GM12878 (cell line): Measurements from ENCODE around the gene STK4. TPM values are rescaled to one million over a fixed set of nuclear protein-coding genes. Genes with fewer than 3 reads are reported as not detected.

Experiments
- ATAC-seq: fragments of 200-7000 bp; cut with Tn5 transposase; 3 replicates; pipeline ENCODE4 v1.9.1; 2020; ENCODE audit warnings: mild to moderate bottlenecking, moderate library complexity
- BruUV-seq: library from RNA; stranded (reverse); fragments of 400-500 nt; replicated peaks from 2 replicates; lab custom pipeline; 2021; lab: Mats Ljungman, UMichigan
- CTCF ChIA-PET: fragments of 300-600 bp; sonication (Branson Sonifier 250); formaldehyde crosslinking; extraction: SDS; loops from one replicate; lab custom pipeline; 2021; ENCODE audit warnings: inconsistent platforms; lab: Yijun Ruan, JAX
- POLR2A ChIA-PET: fragments of 350-600 bp; formaldehyde crosslinking; extraction: SDS; loops from one replicate; lab custom pipeline; 2021; ENCODE audit warnings: inconsistent platforms; lab: Charles Lee
- RAD21 ChIA-PET: fragments of 300-600 bp; sonication (Branson Sonifier 250); formaldehyde crosslinking; loops from one replicate; lab custom pipeline; 2023; ENCODE audit warnings: antibody characterized with exemption; ENCODE audit not compliant: unreplicated experiment; lab: Charles Lee
- SMC1A ChIA-PET: fragments of 300-600 bp; sonication (Branson Sonifier 250); formaldehyde crosslinking; loops from one replicate; lab custom pipeline; 2023; ENCODE audit not compliant: unreplicated experiment, uncharacterized antibody; lab: Charles Lee
- DNase-seq: peaks from one replicate; pipeline ENCODE4 v3.0.0-alpha.2; 2011; ENCODE audit warnings: low read depth, low spot score
- FAIRE-seq: peaks from 3 replicates; lab custom pipeline; 2011; peaks lifted over from hg19 to GRCh38; lab: Jason Lieb, UNC
- H2AFZ ChIP-seq: 2 replicates; pipeline ENCODE4 v1.6.0; 2011; ENCODE audit warnings: low read depth, low read length, control low read depth; ENCODE audit not compliant: control insufficient read depth
- H3K27ac ChIP-seq: 2 replicates; pipeline ENCODE4 v1.5.1; 2011; ENCODE audit warnings: control low read depth; ENCODE audit not compliant: control insufficient read depth, insufficient read depth
- H3K27me3 ChIP-seq, 2 experiments: replicated peaks in 1 of 2; 2 replicates each; pipeline versions ENCODE4 v1.6.0 to v1.6.1; 2011; ENCODE audit warnings: low read length in 1 of 2; ENCODE audit not compliant: control insufficient read depth in 2 of 2, insufficient read depth in 2 of 2
- H3K36me3 ChIP-seq, 2 experiments: 2 replicates each; pipeline ENCODE4 v1.5.1; 2011; ENCODE audit warnings: low read length in 1 of 2; ENCODE audit not compliant: control insufficient read depth in 2 of 2, insufficient read depth in 2 of 2
- H3K4me1 ChIP-seq: 2 replicates; pipeline ENCODE4 v1.6.1; 2011; ENCODE audit warnings: mild to moderate bottlenecking, low read length, moderate library complexity, mixed read lengths; ENCODE audit not compliant: control insufficient read depth, insufficient read depth
- H3K4me2 ChIP-seq: 2 replicates; pipeline ENCODE4 v1.6.0; 2011; ENCODE audit warnings: control low read depth; ENCODE audit not compliant: control insufficient read depth, insufficient read depth
- H3K4me3 ChIP-seq: fragments of 200-600 bp; sonication (generic); 2 replicates; pipeline ENCODE4 v1.5.1; 2016
- H3K79me2 ChIP-seq: 2 replicates; pipeline ENCODE4 v1.6.0; 2011; ENCODE audit warnings: low read length; ENCODE audit not compliant: control insufficient read depth, insufficient read depth
- H3K9ac ChIP-seq: 2 replicates; pipeline ENCODE4 v1.8.0; 2011; ENCODE audit warnings: low read length, control low read depth, mixed read lengths; ENCODE audit not compliant: control insufficient read depth, insufficient read depth
- H3K9me3 ChIP-seq: replicated peaks from 3 replicates; pipeline ENCODE4 v1.5.1; 2011; ENCODE audit warnings: mild to moderate bottlenecking, low read length; ENCODE audit not compliant: control insufficient read depth, insufficient read depth
- H4K20me1 ChIP-seq: 2 replicates; pipeline ENCODE4 v1.6.0; 2011; ENCODE audit not compliant: control insufficient read depth, insufficient read depth
- ATF7 ChIP-seq: fragments of 450-650 bp; IDR thresholded peaks from 2 replicates; pipeline ENCODE4 v1.6.1; 2016; ENCODE audit warnings: low read depth, mild to moderate bottlenecking
- BCL11A ChIP-seq: IDR thresholded peaks from 2 replicates; pipeline ENCODE4 v1.6.1; 2011; ENCODE audit warnings: low read depth, low read length
- CREB1 ChIP-seq: IDR thresholded peaks from 2 replicates; pipeline ENCODE4 v1.6.1; 2012; ENCODE audit warnings: low read depth, mild to moderate bottlenecking, inconsistent platforms
- DPF2 ChIP-seq: fragments of 450-650 bp; IDR thresholded peaks from 2 replicates; pipeline ENCODE4 v1.6.1; 2017; ENCODE audit warnings: mild to moderate bottlenecking
- ESRRA ChIP-seq: IDR thresholded peaks from 2 replicates; pipeline ENCODE4 v1.6.1; 2012; ENCODE audit warnings: mild to moderate bottlenecking, low read length, improper control_type of control experiment
- FOS ChIP-seq: IDR thresholded peaks from 3 replicates; pipeline ENCODE4 v1.6.1; 2011; ENCODE audit warnings: borderline replicate concordance; ENCODE audit not compliant: insufficient read length; ENCODE audit errors: extremely low read depth
- KAT2A ChIP-seq: conservative IDR thresholded peaks from 2 replicates; pipeline ENCODE4 v1.6.1; 2011; ENCODE audit warnings: low read depth, low read length; ENCODE audit not compliant: control insufficient read depth
- NFYB ChIP-seq: IDR thresholded peaks from 2 replicates; pipeline ENCODE4 v1.6.1; 2011; ENCODE audit warnings: low read depth, mild to moderate bottlenecking, low read length, improper control_type of control experiment, moderate library complexity; ENCODE audit not compliant: insufficient read depth
- POU2F2 ChIP-seq: IDR thresholded peaks from 3 replicates; pipeline ENCODE4 v1.6.1; 2011; ENCODE audit warnings: low read depth, mild to moderate bottlenecking, low read length, borderline replicate concordance
- SP1 ChIP-seq: IDR thresholded peaks from one replicate; pipeline ENCODE4 v1.6.1; 2011; ENCODE audit warnings: low read depth, low read length
- ZBED1 ChIP-seq: IDR thresholded peaks from 2 replicates; pipeline ENCODE4 v1.6.1; 2016; ENCODE audit warnings: borderline replicate concordance
- ZNF217 ChIP-seq: fragments of 450-650 bp; IDR thresholded peaks from 2 replicates; pipeline ENCODE4 v1.6.1; 2017; ENCODE audit warnings: antibody characterized with exemption, mild to moderate bottlenecking
- ZNF24 ChIP-seq: fragments of 450-650 bp; IDR thresholded peaks from 2 replicates; pipeline ENCODE4 v1.6.1; 2017; ENCODE audit warnings: antibody characterized with exemption, mild to moderate bottlenecking
- WGBS: methylation state at CpG from one replicate; pipeline ENCODE4 v1.1.6; 2016; ENCODE audit warnings: low lambda C conversion rate; ENCODE audit not compliant: insufficient replicate concordance, insufficient coverage; ENCODE audit errors: missing lambda C conversion rate; 5-methylcytosine and 5-hydroxymethylcytosine counted together
- in situ Hi-C: fragments of 300-500 bp; cut with MboI; formaldehyde crosslinking; loops from 9 replicates; pipeline ENCODE4 v1.14.3; 2018; ENCODE audit warnings: mixed read lengths
- intact Hi-C: fragments of 100-400 bp; cut with micrococcal nuclease; formaldehyde crosslinking; loops from one replicate; pipeline ENCODE4 v1.14.2; 2022; ENCODE audit not compliant: unreplicated experiment
- polyA plus RNA-seq, 11 experiments: library from polyadenylated mRNA; depleted of rRNA in 4 of 11; unstranded in 6 of 11; stranded (reverse) in 5 of 11; fragments of >200 nt; fragmentation: Nextera tagmentation in 4 of 11; fragmentation: Illumina TruSeq in 1 of 11; extraction: Ambion mirVana in 4 of 11; extraction: Trizol in 1 of 11; gene quantifications; 1 replicate in 1 of 11; 2 replicates in 10 of 11; pipeline versions ENCODE4 v1.2.1 to v1.2.3, GENCODE V29; 2011 to 2016; ENCODE audit warnings: inconsistent platforms in 2 of 11, missing spikeins in 2 of 11, low read depth in 1 of 11
- total RNA-seq, 4 experiments: library from RNA; depleted of rRNA in 3 of 4; stranded (reverse); fragments of >200 nt in 3 of 4; fragmentation: Illumina TruSeq in 1 of 4; extraction: Trizol in 1 of 4; gene quantifications; 2 replicates each; pipeline versions ENCODE4 v1.2.1 to v1.2.3, GENCODE V29; 2013 to 2021
- TF ChIP-seq, protein P1 (sequence below): IDR thresholded peaks from 2 replicates; pipeline ENCODE4 v1.6.1; 2012; ENCODE audit warnings: low read depth, low read length, improper control_type of control experiment
- TF ChIP-seq, protein P2 (sequence below): fragments of 150-350 bp; IDR thresholded peaks from 2 replicates; pipeline ENCODE4 v1.6.1; 2014; ENCODE audit warnings: mild to moderate bottlenecking, low read depth, low read length
- TF ChIP-seq, protein P3 (sequence below): fragments of 450-650 bp; IDR thresholded peaks from 2 replicates; pipeline ENCODE4 v1.6.1; 2017; ENCODE audit warnings: low read depth, mild to moderate bottlenecking, moderate library complexity

Gene STK4
- total and polyA plus RNA-seq, 10 of the 15 experiments (the other 5 are each of a cell fraction or from before 2014, with no cell fraction given): 24.0 to 135 (median 89.7) TPM

DNA sequence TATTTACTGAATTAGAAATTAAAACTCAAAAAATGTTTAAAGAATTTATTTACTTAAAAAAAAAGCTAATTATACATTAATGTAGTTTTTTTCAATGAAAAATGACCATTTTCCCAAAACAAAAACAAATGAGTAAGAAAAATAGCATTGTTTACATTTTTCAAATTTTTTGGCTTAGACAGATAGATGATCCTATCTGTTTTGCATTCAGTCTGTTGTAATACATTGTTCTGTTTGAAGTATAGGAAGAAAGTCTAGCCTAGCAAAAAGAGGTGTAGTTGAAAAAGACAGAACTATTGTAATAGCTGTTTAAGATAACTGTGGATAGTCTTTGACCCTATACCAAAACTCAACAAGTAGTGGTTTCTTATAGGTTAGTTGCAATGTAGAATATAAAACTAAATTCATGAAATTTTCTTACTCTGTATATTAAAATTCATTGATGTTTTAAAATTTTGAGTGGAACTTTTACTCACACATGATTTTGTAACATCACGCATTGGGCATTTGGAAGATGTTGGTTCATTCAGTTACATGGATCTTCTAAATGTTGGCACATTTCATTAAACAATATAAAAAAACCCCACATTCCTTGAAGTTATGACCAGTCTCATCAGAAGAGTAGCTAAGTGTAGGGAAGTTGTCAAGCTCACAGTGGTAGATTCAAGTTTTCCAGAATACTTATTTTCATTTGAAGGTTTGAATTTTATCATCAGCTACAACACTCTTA lies 72.6 kb downstream of the STK4 start:
- no peak overlapping the region for H3K27ac ChIP-seq
- in situ Hi-C loops: no loop called here
- no peaks in the 10 kb centered on the region; the same call in 1 of the 2 replicates for H4K20me1 ChIP-seq
- H3K9me3 ChIP-seq: no peaks in the 10 kb centered on the region
- H3K9ac ChIP-seq: no peak overlapping the region
- ATAC-seq: no peak
- H2AFZ ChIP-seq: no peak overlapping the region
- RAD21 ChIA-PET: interaction anchor here (1.1 to 2.8 kb wide), 3 partner anchors 11 to 57 kb away, joined by 3 to 11 read pairs (median 6); no protein-coding TSS in a partner anchor
- no peak for TF ChIP-seq CREB1
- TF ChIP-seq, protein P1, sequence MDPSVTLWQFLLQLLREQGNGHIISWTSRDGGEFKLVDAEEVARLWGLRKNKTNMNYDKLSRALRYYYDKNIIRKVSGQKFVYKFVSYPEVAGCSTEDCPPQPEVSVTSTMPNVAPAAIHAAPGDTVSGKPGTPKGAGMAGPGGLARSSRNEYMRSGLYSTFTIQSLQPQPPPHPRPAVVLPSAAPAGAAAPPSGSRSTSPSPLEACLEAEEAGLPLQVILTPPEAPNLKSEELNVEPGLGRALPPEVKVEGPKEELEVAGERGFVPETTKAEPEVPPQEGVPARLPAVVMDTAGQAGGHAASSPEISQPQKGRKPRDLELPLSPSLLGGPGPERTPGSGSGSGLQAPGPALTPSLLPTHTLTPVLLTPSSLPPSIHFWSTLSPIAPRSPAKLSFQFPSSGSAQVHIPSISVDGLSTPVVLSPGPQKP: no peak
- TF ChIP-seq, protein P2, sequence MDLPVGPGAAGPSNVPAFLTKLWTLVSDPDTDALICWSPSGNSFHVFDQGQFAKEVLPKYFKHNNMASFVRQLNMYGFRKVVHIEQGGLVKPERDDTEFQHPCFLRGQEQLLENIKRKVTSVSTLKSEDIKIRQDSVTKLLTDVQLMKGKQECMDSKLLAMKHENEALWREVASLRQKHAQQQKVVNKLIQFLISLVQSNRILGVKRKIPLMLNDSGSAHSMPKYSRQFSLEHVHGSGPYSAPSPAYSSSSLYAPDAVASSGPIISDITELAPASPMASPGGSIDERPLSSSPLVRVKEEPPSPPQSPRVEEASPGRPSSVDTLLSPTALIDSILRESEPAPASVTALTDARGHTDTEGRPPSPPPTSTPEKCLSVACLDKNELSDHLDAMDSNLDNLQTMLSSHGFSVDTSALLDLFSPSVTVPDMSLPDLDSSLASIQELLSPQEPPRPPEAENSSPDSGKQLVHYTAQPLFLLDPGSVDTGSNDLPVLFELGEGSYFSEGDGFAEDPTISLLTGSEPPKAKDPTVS: no peak
- TF ChIP-seq ZBED1: no peak
- TF ChIP-seq POU2F2: no peak
- TF ChIP-seq ATF7: no peak
- TF ChIP-seq BCL11A: no peak
- no peak for TF ChIP-seq SP1
- TF ChIP-seq KAT2A: no peak
- TF ChIP-seq NFYB: no peak
- no peak for TF ChIP-seq ESRRA
- TF ChIP-seq, protein P3, sequence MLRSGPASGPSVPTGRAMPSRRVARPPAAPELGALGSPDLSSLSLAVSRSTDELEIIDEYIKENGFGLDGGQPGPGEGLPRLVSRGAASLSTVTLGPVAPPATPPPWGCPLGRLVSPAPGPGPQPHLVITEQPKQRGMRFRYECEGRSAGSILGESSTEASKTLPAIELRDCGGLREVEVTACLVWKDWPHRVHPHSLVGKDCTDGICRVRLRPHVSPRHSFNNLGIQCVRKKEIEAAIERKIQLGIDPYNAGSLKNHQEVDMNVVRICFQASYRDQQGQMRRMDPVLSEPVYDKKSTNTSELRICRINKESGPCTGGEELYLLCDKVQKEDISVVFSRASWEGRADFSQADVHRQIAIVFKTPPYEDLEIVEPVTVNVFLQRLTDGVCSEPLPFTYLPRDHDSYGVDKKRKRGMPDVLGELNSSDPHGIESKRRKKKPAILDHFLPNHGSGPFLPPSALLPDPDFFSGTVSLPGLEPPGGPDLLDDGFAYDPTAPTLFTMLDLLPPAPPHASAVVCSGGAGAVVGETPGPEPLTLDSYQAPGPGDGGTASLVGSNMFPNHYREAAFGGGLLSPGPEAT: no peak
- no peak for TF ChIP-seq ZNF24
- TF ChIP-seq FOS: no peak
- TF ChIP-seq ZNF217: no peak
- no peak for TF ChIP-seq DPF2
- TF ChIP-seq, all 136 proteins: peak for 0
- POLR2A ChIA-PET: no interaction called here
- intact Hi-C loops: loop anchor here (5.0 kb wide), 1 partner anchor 253 kb away; no protein-coding TSS in a partner anchor
- peaks cover 4% of the 10 kb centered on the region for H3K4me1 ChIP-seq
- CTCF ChIA-PET: interaction anchor here (0.8 to 3.9 kb wide), 7 partner anchors 11 to 93 kb away, joined by 3 to 20 read pairs (median 5); no protein-coding TSS in a partner anchor
- peaks cover 3 to 40% of the 10 kb centered on the region in 2 experiments; a peak in 3 of 4 replicates for H3K36me3 ChIP-seq
- no peak for FAIRE-seq
- no TSS peak for BruUV-seq
- no peak for DNase-seq
- no peak overlapping the region for H3K4me2 ChIP-seq
- SMC1A ChIA-PET: interaction anchor here (0.6 to 2.5 kb wide), 9 partner anchors 10 to 149 kb away, joined by 3 to 16 read pairs (median 3); no protein-coding TSS in a partner anchor
- peaks cover 9% of the 10 kb centered on the region for H3K79me2 ChIP-seq
- WGBS: 96% methylated on average over 1 of the region's 1 CpG
- no peaks in the 10 kb centered on the region for H3K27me3 ChIP-seq
- H3K4me3 ChIP-seq: no peak overlapping the region
